ENCODE measurements around the gene BLMH.

The BLMH gene

DNA sequence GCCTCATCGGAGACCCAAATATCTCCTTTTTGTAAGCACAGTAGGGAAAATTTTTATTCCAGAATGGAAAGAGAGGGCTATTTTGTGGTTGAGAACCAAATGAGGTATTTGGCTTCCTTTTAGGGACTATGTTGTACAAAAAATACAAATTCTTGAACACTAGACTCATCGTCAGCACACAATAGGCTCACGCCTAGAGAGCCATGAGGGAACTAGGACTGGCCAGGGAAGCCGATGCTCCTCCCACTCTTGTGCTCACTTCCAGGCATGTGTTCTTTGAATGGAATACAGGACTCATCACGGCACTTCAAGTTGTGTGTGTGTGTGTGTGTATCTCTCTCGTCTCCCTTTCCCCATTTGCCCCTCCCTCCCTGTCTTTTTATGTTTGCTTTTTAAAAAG lies 17.8 kb upstream of the BLMH start:
- no peak for DNase-seq (ENCODE audit: low read depth in 2 of 2, low spot score in 1 of 2)

GRCh38 chr17:30308406-30308805 lies 16.7 kb upstream of the BLMH start:
- DNase-seq (ENCODE audit: low read depth in 2 of 2, low spot score in 1 of 2): no peak

- no peak for DNase-seq (ENCODE audit: low read depth in 2 of 2, low spot score in 1 of 2)
Measured at GRCh38 chr17:30304778-30305177, 13.0 kb upstream of the BLMH start.

DNA sequence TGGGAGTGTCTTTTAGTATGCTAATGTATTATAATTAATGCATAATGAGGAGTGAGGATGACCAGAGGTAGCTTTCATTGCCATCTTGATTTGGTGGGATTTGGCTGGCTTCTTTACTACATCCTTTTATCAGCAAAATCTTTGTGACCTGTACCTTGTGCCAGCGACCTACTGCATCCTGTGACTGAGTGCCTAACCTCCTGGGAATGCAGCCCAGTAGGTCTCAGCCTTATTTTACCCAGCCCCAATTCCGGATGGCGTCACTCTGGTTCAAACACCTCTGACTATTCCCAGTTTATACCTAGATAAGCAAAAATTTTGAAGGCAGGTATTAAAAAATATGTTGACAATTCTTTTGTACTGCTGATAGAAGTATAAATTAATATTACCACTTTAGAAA lies 10.5 kb upstream of the BLMH start:
- no peak for DNase-seq (ENCODE audit: low read depth in 2 of 2, low spot score in 1 of 2)

GRCh38 chr17:30300818-30301217 lies 9.1 kb upstream of the BLMH start:
- no peak for DNase-seq (ENCODE audit: low read depth in 2 of 2, low spot score in 1 of 2)

DNA sequence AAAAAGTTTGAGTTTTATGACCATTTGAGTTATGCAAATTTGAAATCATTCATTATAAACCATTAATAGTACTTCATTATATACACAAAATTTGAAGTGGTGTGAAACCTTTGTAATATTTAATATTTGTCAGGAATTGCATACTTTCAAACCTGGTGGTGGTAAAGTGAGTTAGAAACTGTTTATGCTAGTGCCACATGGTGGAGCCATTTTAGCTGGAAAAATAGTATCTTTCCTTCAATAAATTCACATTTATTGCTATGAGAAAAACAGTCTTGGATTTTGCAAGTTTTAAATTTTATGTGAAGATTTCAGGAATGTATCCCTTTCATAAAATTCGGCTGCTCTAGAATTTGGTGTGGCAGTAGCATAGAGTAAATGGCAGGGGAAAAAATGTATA lies 7.3 kb upstream of the BLMH start:
- DNase-seq (ENCODE audit: low read depth in 2 of 2, low spot score in 1 of 2): no peak

- DNase-seq (ENCODE audit: low read depth in 2 of 2, low spot score in 1 of 2): no peak
Measured at GRCh38 chr17:30297715-30298114, 6.0 kb upstream of the BLMH start.

- DNase-seq (ENCODE audit: low read depth in 2 of 2, low spot score in 1 of 2): no peak
Measured at GRCh38 chr17:30296499-30297080, 4.8 kb upstream of the BLMH start.

- no peak for DNase-seq (ENCODE audit: low read depth in 2 of 2, low spot score in 1 of 2)
Measured at GRCh38 chr17:30292286-30292858, 628 bp upstream of the BLMH start.

- no peak for DNase-seq (ENCODE audit: low read depth in 2 of 2, low spot score in 1 of 2)
Measured at GRCh38 chr17:30290696-30291542, 825 bp downstream of the BLMH start.

GRCh38 chr17:30290077-30290476 lies 1.7 kb downstream of the BLMH start:
- no peak for DNase-seq (ENCODE audit: low read depth in 2 of 2, low spot score in 1 of 2)

GRCh38 chr17:30279156-30279555 lies 12.6 kb downstream of the BLMH start:
- no peak for DNase-seq (ENCODE audit: low read depth in 2 of 2, low spot score in 1 of 2)

DNA sequence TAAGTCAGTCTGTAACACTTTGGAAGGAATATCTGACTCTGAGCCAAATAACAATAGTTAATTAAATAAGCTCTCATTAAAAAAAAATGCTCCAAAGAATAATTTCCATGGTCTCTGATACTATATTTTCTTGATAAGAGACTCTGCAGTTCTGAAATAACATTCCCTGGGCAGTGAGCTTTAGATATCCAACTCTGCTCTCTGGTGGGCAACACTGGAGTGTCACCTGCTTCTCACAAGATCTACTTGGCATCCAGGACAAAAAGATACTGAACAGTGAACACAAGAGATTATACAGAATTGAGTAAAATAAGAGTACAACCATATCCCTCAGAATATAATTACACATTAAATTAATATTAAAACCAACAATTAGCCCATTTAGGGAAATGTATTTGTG lies 13.7 kb downstream of the BLMH start:
- no peak for DNase-seq (ENCODE audit: low read depth in 2 of 2, low spot score in 1 of 2)

GRCh38 chr17:30275911-30276310 lies 15.8 kb downstream of the BLMH start:
- DNase-seq (ENCODE audit: low read depth in 2 of 2, low spot score in 1 of 2): no peak

GRCh38 chr17:30274887-30275286 lies 16.9 kb downstream of the BLMH start:
- DNase-seq (ENCODE audit: low read depth in 2 of 2, low spot score in 1 of 2): no peak

GRCh38 chr17:30273373-30273772 lies 18.4 kb downstream of the BLMH start:
- no peak for DNase-seq (ENCODE audit: low read depth in 2 of 2, low spot score in 1 of 2)

DNA sequence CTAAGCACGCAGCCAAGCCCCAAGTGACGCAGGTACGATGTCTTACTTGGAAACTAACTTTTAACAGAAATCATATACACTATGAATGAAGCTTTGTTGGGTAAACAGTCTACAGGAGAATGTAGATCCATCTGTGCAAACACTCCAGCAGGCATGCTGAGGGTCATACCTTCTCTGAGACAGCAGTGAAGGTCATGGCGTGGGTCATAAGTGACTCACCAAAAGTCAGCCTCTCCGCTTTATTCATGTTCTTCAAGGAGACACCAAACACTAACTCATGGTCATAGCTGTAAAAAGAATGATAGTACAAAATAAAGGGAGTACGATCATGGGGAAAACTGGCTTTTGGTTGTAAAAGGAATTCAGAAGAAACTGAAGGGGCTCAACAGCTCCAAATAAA lies 20.6 kb downstream of the BLMH start:
- no peak for DNase-seq (ENCODE audit: low read depth in 2 of 2, low spot score in 1 of 2)

GRCh38 chr17:30267625-30268024 lies 24.1 kb downstream of the BLMH start:
- DNase-seq (ENCODE audit: low read depth in 2 of 2, low spot score in 1 of 2): no peak

- no peak for DNase-seq (ENCODE audit: low read depth in 2 of 2, low spot score in 1 of 2)
Measured at GRCh38 chr17:30263552-30264333, 28.0 kb downstream of the BLMH start.

DNA sequence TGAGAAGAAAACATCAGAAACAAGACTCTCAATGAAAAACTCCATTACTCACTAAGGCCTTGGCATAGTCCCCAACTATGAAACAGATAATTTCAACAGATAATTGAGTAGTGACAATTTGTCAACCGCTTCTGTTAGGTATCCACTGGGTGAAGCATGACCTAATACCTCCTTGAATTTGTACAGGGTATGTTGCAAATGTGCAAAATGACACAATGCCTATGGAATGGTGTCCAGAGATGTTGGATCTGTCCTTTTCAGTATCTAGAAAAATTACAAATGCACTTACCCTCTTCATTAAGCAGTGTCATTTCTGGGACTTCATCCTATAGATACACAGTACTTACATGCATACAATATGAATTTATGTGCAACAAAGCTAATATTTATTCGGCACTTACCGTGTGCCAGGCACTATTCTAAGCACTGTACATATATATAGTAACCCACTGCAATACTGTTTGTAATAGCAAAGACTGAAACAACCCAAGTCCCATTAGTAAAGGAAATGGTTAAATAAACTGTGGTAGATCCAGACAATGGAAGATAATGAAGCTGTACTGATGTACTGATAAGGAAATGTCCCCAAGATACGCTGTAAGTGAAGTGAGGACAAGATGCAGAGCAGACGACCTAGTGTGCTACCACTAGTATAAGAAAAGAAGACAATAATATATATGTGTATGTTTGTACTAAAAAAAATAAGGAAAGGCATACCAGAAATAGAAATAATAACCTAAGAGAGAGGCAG lies 34.8 kb downstream of the BLMH start:
- DNase-seq (ENCODE audit: low read depth in 2 of 2, low spot score in 1 of 2): no peak

- DNase-seq (ENCODE audit: low read depth in 2 of 2, low spot score in 1 of 2): no peak
Measured at GRCh38 chr17:30254150-30254549, 37.6 kb downstream of the BLMH start.

All from stimulated activated CD8-positive, alpha-beta memory T cell treated with anti-CD3 and anti-CD28 coated beads, Interleukin-4, amount 100 ng/mL, for 1 hour (primary cell).